Measurements from ENCODE around the gene VARS1. TPM values are rescaled to one million over a fixed set of nuclear protein-coding genes. Genes with fewer than 3 reads are reported as not detected.

VARS1 gene
- total RNA-seq, 1 donor from 2014 or later, result 29.1 TPM

DNA sequence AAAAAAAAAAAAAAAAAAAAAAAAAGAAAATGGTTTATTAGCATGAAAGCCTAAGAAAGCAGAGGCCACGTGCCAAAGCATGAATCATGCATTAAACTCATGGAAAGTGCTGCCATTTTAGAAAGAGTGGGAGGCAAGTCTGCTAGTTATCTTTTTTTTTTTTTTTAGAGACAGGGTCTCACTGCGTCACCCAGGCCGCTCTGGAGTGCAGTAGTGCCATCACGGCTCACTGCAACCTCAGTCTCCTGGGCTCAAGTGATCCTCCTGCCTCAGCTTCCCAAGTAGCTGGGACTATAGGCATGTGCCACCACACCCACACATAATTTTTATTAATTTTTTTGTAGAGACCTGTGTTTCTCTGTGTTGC lies 23.6 kb downstream of the VARS1 start:
- DNase-seq, result no peak

DNA sequence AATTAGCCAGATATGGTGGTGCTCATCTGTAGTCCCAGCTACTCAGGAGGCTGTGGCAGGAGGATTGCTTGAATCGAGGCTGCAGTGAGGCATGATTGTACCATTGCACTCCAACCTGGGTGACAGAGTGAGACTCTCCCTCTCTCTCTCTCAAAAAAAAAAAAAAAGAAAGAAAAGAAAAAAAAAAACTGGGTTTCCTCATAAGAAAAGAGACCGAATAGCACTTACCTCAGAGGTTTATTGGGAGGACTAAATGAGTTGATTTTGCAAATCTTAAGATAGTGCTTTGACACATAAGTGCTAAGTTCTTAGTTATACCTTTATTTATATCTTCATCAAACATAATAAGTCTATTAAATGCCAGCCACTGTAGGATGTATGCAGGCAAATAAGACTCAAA lies 24.7 kb downstream of the VARS1 start:
- no peak for DNase-seq

DNA sequence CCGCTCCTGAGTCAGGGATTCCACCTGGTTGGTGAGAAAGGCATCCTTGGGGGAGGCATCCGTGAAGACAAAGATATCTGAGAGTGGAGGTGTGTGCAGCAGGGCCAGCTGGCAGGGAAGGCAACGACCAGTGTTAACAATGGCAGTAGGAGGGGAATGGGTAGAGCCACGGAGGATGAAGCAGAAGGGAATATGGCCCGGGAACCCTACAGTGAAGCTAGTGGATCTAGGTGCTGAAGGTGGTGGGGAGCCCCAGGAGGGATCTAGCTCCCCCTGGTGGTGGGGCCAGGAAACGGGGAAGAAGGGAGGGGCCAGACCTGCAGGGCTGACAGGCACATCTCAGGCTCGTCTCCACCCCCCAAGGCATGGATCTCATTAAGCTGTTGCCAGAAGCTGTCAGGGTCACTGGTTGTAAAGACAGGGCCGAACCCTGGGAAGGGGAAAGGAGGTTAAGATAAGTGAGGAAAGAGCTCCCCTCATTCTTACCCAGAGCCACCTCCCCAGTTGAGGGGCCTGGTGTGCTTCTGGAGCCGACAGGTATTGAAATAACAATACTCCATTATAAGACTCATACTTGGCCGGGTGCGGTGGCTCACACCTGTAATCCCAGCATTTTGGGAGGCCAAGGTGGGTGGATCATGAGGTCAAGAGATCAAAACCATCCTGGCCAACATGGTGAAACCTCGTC lies 25.7 kb downstream of the VARS1 start:
- DNase-seq, result no peak

DNA sequence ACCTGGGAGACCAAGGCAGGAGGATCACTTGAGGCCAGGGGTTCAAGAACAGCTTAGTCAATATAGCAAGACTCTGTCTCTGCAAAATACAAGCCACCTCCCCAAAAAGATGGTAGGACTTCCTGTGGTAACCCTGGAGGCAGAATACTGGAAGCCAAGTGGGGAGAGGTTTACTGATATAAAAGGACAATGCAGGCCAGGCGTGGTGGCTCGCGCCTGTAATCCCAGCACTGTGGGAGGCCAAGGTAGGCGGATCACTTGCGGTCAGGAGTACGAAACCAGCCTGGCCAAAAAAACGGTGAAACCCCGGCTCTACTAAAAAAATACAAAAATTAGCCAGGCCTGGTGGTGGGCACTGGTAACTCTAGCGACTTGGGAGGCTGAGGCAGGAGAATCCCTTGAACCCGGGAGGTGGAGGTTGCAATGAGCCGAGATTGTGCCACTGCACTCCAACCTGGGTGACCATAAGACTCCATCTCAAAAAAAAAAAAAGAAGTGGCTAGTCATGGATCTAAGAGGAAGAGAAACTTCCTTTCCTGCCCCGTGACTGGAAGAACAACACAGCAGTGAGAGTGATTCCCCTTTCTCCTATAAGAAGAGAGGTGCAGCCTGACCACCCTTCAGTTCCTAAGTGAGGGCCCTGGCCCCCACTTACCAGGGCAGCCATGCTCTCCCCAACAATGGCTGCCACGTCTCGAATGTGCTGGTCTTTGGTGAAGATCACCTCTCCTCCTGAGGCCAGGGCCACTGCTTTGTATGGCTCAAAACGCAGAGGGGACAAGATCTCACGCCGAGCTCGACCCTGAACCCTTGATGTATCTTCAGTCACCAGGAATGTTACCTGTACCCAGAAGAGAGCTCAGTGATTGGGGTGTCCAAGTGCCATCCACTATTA lies 26.9 kb downstream of the VARS1 start:
- DNase-seq, result no peak

DNA sequence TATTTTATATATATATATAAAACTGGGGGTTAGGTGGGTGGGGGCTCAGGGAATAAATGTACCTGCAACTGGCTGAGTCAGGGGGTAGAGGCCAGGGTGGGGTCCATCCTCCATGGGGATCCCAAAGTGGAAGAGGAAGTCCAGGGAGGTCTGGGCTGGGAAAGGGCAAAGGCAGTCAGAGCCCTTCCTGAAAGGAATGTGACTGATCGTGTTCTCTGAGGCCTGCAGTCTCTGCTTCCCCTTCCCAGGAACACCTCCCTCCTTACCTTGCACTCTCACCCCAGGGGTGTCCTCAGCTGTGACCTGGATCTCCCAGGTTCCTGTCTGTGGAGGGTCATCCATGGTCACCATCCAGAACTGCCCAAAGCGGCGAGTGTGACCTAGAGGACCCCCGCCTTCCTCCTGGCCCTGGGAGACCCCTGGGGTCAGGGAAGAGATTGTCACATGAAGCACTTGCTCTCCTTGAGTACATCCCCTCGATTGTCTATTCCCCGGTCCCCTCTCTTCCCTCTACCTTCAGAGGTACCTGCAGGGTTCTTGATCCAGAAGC lies 28.4 kb downstream of the VARS1 start:
- no peak for DNase-seq

DNA sequence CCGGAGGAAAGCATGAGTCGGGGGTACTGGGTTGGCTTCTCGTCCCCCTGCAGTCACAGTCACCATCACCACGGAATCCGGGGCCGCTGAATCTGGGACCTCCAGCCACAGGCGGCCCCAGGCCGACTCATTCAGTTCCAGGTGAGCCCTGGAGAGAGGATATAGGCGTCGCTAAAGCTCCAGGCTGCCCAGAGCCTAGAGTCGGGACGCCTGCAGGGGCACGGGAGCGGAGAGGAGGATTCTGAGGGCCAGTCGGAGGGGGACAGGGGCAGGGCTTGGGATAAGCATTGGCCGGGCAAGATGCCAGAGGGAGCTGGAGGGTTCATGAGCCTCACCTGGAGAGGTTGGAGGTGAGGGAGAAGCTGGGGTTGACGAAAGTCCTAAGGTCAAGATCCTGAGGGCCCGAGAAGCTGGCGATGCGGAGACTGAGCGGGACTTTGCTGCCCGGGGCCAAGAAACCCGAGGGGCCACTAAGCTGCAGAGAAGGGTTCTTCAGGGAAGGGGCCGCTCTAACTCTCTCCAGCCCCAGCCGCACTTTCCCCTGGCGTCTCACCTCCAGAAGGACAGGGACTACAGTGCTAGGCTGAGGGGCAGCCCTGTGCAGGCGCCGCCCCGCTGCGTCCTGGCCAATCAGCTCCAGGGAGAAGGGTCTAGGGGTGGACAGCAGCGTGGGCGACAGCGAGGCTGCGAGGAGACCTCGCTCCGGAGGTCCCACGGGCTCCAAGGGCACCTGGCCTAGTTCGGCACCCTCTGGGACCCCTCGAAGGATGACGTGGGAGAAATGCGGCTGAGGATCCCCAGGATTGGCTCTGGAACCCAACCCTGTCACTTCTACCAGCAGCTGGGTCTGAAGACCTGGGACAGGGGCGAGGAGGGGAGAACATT lies 29.4 kb downstream of the VARS1 start:
- no peak for DNase-seq

DNA sequence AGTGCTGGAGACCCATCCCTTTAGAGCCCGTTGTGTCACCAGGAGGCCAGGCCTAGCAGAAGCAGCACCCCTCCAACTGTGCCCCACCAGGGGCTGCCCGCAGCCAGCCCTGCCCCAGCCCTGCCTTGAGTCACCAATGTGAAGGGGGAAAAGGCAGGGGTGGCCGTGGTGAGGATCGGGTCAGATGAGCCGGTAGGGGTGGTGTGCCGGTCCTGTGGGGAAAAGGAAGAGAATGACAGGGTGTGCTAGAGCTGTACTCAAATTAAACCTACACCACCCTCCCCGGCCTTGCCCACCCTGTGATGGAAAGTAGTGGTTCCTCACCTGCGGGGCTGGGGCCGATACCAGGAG lies 30.0 kb downstream of the VARS1 start:
- DNase-seq, result no peak

DNA sequence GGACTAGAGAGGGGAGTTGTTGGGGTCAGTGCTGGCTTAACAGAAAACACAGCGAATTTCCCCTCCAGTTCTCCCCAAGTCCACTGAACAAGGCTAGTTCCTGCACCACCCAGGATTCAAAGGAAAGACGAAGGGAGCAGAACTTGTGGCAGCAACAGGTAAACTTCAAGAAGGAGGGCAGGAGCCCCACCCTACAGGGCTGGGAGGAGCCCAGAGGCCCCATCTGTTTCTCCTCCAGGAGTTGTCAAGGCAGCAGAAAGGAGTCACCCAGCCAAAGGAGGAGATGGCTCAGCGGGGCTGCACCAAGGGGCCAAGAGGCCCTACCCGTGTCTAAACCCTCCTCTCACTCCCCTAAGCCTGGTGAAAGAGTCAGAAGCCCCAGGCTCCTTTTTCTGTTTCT lies 31.4 kb downstream of the VARS1 start:
- DNase-seq, result no peak

DNA sequence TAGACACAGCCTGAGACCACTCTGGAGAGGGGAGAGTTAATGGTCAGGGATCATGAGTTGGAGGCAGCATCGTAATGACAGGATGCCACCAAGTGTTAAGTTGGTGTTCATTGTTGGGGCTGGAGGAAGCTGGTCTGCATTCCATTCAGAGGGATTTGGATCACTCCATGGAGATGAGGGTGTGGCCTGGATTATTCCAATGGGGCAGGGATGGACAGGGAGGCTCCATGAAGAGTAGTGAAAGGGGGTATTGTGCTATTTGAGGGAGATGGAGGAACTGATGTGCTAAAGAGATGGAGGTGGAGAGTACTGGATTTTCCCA lies 32.0 kb downstream of the VARS1 start:
- peak; percentile 29 for DNase-seq

DNA sequence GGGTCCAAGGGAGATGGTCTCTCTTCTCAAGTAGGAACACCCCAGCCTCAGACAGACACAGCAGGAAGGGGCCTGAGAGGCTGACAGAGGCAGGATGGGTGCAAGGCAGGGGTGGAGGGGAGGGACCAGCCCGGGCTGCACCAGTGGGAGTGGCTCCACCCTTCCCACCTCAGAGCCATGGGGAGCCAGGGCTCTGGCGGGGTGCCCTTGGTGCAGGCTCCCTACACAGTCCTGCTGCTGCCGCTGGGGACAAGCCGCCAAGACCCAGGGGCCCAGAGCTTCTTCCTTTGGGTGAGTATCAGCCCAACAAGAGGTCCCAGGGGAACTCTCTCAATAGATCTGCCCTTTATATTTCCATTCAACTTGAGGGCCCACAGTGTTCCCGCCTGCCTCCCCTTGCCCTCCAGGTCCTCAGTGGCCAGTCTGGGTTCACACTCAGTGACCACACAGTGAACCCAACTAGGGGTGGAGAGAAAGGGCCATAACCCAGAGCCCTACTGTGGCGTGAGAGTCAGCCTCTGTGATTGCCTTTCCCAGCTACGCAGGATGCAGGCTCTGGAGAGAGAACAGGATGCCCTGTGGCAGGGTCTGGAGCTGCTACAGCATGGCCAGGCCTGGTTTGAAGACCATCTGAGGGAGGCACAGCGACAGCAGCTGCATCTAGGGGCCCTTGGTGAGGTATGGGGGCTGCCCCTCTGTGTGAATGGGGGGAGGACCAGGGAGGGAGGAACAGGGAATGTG lies 32.5 kb downstream of the VARS1 start:
- no peak for DNase-seq

DNA sequence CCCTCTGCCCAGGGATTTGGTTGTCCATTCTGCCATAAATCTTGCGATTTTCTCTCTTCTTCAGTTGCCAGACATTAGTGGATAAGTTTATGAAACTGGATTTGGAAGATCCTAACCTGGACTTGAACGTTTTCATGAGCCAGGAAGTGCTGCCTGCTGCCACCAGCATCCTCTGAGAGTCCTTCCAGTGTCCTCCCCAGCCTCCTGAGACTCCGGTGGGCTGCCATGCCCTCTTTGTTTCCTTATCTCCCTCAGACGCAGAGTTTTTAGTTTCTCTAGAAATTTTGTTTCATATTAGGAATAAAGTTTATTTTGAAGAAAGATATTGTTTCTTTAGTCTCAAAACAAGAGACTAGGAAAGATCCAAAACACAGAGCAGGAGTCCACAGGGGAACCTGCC lies 33.2 kb downstream of the VARS1 start, which contains the start of gene SAPCD1:
TSS of gene SAPCD1 (plus strand) at position 301 of the 400 bp plus-strand sequence. CDS start 399 bp downstream, outside the sequence.
- DNase-seq, result no peak

DNA sequence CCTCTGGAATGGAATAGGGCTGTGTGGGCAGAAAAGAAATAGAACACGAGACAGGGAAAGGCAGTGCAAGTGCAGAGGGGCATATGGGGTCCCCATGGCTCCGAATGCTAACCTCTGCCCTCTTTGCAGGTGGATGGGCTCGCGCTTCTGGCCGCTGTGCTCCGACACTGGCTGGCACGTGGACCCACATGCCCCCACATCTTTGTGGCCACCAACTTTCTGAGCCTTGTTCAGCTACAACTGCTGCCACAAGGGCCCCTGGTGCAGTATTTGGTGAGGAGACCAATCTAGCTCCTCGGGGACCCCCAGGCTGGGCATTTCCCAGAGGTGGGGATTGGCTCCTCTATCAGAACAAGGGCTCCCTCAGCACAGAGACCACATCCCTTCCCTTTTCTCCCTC lies 34.2 kb downstream of the VARS1 start:
- DNase-seq, result no peak

DNA sequence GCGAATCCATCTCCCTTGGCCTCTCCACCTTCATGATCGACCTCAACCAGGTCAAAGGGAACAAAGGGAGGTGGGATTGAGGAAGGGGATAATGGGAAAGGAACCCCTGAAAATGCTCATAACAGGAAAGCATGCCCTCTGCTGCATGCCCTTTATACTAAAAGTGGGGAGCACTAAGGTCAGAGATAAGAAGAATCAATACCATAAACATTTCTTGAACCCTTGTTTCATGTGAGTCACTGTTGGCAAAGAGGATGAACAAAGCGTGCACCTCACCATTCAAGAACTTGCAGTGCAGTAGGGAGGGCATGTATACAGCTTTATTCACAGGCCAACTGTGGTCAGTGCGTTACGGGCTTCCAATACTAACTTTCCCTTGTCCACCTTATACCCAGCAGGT lies 34.8 kb downstream of the VARS1 start:
- DNase-seq, result no peak

DNA sequence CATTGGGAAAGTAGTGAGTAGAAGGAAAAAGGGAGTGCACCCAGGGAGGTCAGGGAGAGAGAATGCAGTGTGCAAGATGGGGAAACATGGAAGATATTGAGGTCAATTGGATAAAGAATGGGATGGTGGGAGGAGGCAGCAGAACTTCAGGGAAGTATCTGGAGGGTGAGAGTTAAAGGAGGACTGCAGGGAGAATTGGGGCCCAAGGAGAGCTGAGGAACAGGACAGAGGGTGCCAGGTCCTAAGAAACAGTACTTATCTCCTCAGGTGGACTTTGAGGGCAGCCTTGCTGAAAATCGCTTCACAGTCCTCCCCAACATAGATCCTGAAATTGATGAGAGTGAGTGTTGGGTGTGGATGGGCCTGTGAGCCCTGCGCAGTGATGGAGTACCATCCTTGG lies 37.3 kb downstream of the VARS1 start:
- DNase-seq, result no peak

DNA sequence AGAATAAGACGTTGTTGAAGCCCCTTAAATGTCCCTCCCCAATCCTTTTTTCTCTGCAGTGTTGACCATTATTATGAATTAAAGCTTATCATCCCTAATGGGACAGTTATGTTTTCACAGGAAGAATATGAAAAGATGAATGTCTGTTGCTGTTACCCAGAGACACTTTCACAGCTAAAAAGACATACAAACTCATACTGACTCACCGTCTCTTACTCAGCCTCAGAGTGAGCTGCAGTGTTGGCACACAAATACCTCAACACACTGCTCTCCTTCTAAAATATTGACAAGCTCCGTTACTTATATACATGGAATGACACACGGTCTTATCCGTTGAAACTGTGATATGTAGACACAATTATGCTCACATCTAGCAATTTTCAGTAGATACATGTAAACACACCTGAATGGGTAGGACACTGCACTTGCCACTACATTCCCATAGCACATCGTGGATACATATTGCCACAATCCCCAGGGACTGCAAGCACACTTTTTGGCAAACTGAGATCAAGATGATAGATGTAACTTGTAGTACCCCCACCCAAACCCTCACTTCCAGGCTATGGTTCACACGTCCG lies 42.7 kb downstream of the VARS1 start:
- DNase-seq, result no peak

DNA sequence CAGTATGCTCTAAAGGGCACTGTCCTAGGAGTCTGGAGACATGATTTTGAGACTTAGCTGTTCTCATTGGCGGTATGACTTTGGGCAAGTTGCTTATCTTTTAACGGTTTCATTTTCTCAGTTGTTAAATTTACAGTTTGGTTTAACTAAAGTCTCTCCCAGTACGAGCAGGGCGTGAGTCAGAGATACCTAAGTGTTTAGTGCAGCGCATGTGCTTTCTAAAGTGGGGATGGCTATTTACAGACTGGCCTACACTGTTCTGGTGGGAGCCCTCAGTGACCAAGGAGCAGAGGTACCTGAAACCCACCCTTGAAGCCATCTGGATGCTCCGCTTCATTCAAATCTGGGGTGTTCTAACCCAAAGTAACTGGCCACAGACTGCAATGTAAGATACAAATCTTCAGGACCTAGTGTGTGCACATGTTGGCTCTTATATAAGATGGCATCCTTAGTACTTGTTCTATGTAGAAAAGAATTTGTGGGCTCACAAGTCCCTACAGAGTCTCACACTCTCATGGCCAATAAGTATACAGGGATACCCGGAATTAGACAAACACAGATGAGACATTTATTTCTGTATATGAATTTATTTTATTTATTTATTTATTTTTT lies 45.0 kb downstream of the VARS1 start:
- DNase-seq, result no peak

DNA sequence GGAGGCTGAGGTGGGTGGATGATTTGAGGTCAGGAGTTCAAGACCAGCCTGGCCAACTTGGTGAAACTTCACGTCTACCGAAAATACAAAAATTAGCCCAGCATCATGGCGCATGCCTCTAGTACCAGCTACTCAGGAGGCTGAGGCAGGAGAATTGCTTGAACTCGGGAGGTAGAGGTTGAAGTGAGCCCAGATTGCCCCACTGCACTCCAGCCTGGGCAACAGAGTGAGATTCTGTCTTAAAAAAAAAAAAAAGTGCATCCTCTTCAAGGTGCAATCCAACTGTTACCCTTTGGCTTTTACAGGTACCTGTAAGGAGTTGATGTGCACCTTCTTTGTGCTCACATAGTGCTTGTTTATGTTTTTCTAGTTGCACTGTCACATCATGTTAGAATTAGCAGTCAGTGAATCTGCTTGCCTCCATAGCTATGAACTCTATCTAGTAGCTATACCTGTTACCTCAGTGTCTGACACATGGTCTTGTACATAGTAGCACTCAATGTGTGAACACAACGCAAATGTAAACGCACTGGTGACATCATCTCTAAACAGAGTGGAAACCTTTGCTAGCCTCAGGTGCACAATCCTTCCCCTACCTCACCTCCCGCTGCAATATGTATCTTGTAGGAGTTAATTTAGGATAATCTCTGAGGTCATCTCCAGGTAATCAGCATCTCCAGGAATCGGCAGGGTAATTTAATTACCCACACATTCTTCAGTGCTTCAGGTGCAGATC lies 46.1 kb downstream of the VARS1 start:
- no peak for DNase-seq

All from skin of body (tissue), 2 donors.